T-helper 1 cell treated with Interleukin-12 subunit alpha and Interleukin-12 subunit beta and Interleukin-4 antibody, amounts not matched to agents 30 ng/mL and 1 ng/mL, for 36 hours (primary cell): ENCODE measurements around the gene ELF1. TPM values are rescaled to one million over a fixed set of nuclear protein-coding genes. Genes with fewer than 3 reads are reported as not detected.

Experiments
- intact Hi-C: fragments of 100-400 bp; cut with micrococcal nuclease; formaldehyde crosslinking; loops from one replicate; pipeline ENCODE4 v1.15.1; 2024
- total RNA-seq: library from RNA; stranded (reverse); gene quantifications from 2 replicates; pipeline ENCODE4 v1.2.3, GENCODE V29; 2022

Gene ELF1
- total RNA-seq, 1 donor from 2014 or later: 114 TPM

GRCh38 chr13:41011382-41011956 is 7.6 kb downstream of the ELF1 start:
- intact Hi-C loops: loop anchor here (2.0 kb wide), 1 partner anchor 445 kb away; the partner anchor contains the start of gene RGCC

- intact Hi-C loops: loop anchor here (1.0 to 10.0 kb wide), 3 partner anchors 11 to 824 kb away; partner anchors contain the start of gene ELF1
Measured at GRCh38 chr13:41008349-41008980, 10.7 kb downstream of the ELF1 start.

- intact Hi-C loops: loop anchor here (1.0 to 10.0 kb wide), 3 partner anchors 12 to 823 kb away; partner anchors contain the start of gene ELF1
Measured at GRCh38 chr13:41007744-41008128, 11.4 kb downstream of the ELF1 start.

GRCh38 chr13:41006978-41007743 is 12.0 kb downstream of the ELF1 start:
- intact Hi-C loops: loop anchor here (5.0 to 10.0 kb wide), 2 partner anchors 345 to 822 kb away; no protein-coding TSS in a partner anchor

GRCh38 chr13:41006306-41006705 is 12.8 kb downstream of the ELF1 start:
- intact Hi-C loops: loop anchor here (5.0 to 10.0 kb wide), 2 partner anchors 344 to 822 kb away; no protein-coding TSS in a partner anchor

GRCh38 chr13:41005704-41006103 is 13.4 kb downstream of the ELF1 start:
- intact Hi-C loops: loop anchor here (1.0 to 10.0 kb wide), 8 partner anchors 10 to 821 kb away; partner anchors contain the start of gene ELF1

GRCh38 chr13:41004875-41005693 is 14.0 kb downstream of the ELF1 start:
- intact Hi-C loops: loop anchor here (1.0 to 10.0 kb wide), 8 partner anchors 10 to 820 kb away; partner anchors contain the start of gene ELF1

GRCh38 chr13:41002606-41003005 is 16.5 kb downstream of the ELF1 start:
- intact Hi-C loops: loop anchor here (10.0 kb wide), 1 partner anchor 818 kb away; no protein-coding TSS in a partner anchor

GRCh38 chr13:41001695-41002094 is 17.4 kb downstream of the ELF1 start:
- intact Hi-C loops: loop anchor here (10.0 kb wide), 1 partner anchor 817 kb away; no protein-coding TSS in a partner anchor

GRCh38 chr13:40999416-40999815 is 19.7 kb downstream of the ELF1 start:
- intact Hi-C loops: no loop called here

- intact Hi-C loops: no loop called here
Measured at GRCh38 chr13:40996426-40997092, 22.6 kb downstream of the ELF1 start.

GRCh38 chr13:40995997-40996396 is 23.1 kb downstream of the ELF1 start:
- intact Hi-C loops: loop anchor here (1.0 kb wide), 2 partner anchors 9 to 11 kb away; no protein-coding TSS in a partner anchor

- intact Hi-C loops: loop anchor here (1.0 kb wide), 2 partner anchors 9 to 11 kb away; no protein-coding TSS in a partner anchor
Measured at GRCh38 chr13:40994581-40995230, 24.4 kb downstream of the ELF1 start.

GRCh38 chr13:40993987-40994386 is 25.1 kb downstream of the ELF1 start:
- intact Hi-C loops: no loop called here

- intact Hi-C loops: no loop called here
Measured at GRCh38 chr13:40992678-40993518, 26.2 kb downstream of the ELF1 start.

- intact Hi-C loops: loop anchor here (10.0 kb wide), 1 partner anchor 613 kb away; no protein-coding TSS in a partner anchor
Measured at GRCh38 chr13:40987606-40988280, 31.4 kb downstream of the ELF1 start.

GRCh38 chr13:40986101-40986856 is 32.8 kb downstream of the ELF1 start:
- intact Hi-C loops: loop anchor here (10.0 kb wide), 1 partner anchor 611 kb away; no protein-coding TSS in a partner anchor
